CD8-positive, alpha-beta memory T cell (primary cell): Measurements from ENCODE around the gene ST6GALNAC2. TPM values are rescaled to one million over a fixed set of nuclear protein-coding genes. Genes with fewer than 3 reads are reported as not detected.

Experiments
- CTCF ChIA-PET: fragments of 350-600 bp; sonication (Branson Sonifier 250); formaldehyde crosslinking; loops from one replicate; lab custom pipeline; 2021; ENCODE audit warnings: antibody characterized with exemption; lab: Charles Lee
- POLR2A ChIA-PET: fragments of 350-600 bp; sonication (Branson Sonifier 250); formaldehyde crosslinking; loops from one replicate; lab custom pipeline; 2021; ENCODE audit warnings: antibody characterized with exemption; lab: Charles Lee
- DNase-seq, 5 donors: peaks; one replicate each; pipeline versions ENCODE4 v3.0.0 to v3.0.0-alpha.2; 2020 to 2022; ENCODE audit warnings: mixed read lengths in 1 of 5
- H3K27ac ChIP-seq: one replicate; pipeline ENCODE4 v1.7.0; 2013; ENCODE audit warnings: low read depth, mild to moderate bottlenecking, low read length, moderate library complexity
- H3K27me3 ChIP-seq: 2 replicates; pipeline ENCODE4 v1.7.0; 2013; ENCODE audit warnings: low read length, mild to moderate bottlenecking; ENCODE audit not compliant: insufficient read depth, poor library complexity, severe bottlenecking
- H3K36me3 ChIP-seq: 2 replicates; pipeline ENCODE4 v1.7.0; 2013; ENCODE audit warnings: mild to moderate bottlenecking, low read length, moderate library complexity; ENCODE audit not compliant: insufficient read depth
- H3K4me1 ChIP-seq: 2 replicates; pipeline ENCODE4 v1.7.0; 2013; ENCODE audit warnings: mild to moderate bottlenecking, low read length, moderate library complexity; ENCODE audit not compliant: insufficient read depth
- H3K4me3 ChIP-seq: 2 replicates; pipeline ENCODE4 v1.7.0; 2013; ENCODE audit warnings: mild to moderate bottlenecking, low read length
- H3K9me3 ChIP-seq: 2 replicates; pipeline ENCODE4 v1.7.0; 2013; ENCODE audit warnings: mild to moderate bottlenecking, low read length
- H3K27ac Mint-ChIP-seq, 8 donors: one replicate each; pipeline ENCODE4 v1.8.0; 2020 to 2021; ENCODE audit warnings: mixed read lengths in 8 of 8, mild to moderate bottlenecking in 6 of 8, inconsistent platforms in 3 of 8, moderate library complexity in 3 of 8
- H3K27me3 Mint-ChIP-seq, 2 donors: one replicate each; pipeline ENCODE4 v1.8.0; 2020 to 2021; ENCODE audit warnings: mixed read lengths in 2 of 2, mild to moderate bottlenecking in 1 of 2, moderate library complexity in 1 of 2
- H3K36me3 Mint-ChIP-seq, 3 donors: one replicate each; pipeline ENCODE4 v1.8.0; 2020 to 2021; ENCODE audit warnings: mixed read lengths in 3 of 3, inconsistent platforms in 1 of 3, mild to moderate bottlenecking in 1 of 3
- H3K4me1 Mint-ChIP-seq, 3 donors: one replicate each; pipeline ENCODE4 v1.8.0; 2020 to 2021; ENCODE audit warnings: mixed read lengths in 3 of 3, inconsistent platforms in 1 of 3, mild to moderate bottlenecking in 1 of 3
- H3K4me3 Mint-ChIP-seq, 7 donors: one replicate each; pipeline ENCODE4 v1.8.0; 2020 to 2021; ENCODE audit warnings: mixed read lengths in 7 of 7, mild to moderate bottlenecking in 6 of 7, moderate library complexity in 4 of 7, inconsistent platforms in 2 of 7
- H3K9me3 Mint-ChIP-seq, 5 donors: one replicate each; pipeline ENCODE4 v1.8.0; 2020 to 2022; ENCODE audit warnings: mixed read lengths in 5 of 5, mild to moderate bottlenecking in 3 of 5, moderate library complexity in 2 of 5, inconsistent platforms in 1 of 5
- polyA plus RNA-seq: library from polyadenylated mRNA; unstranded; fragments of 300-500 nt; fragmentation: Illumina TruSeq; gene quantifications from one replicate; pipeline ENCODE4 v1.2.3, GENCODE V29; 2021
- total RNA-seq, 2 experiments: library from RNA; stranded (reverse); gene quantifications; one replicate each; pipeline ENCODE4 v1.2.3, GENCODE V29; 2021

Gene ST6GALNAC2
- total and polyA plus RNA-seq, 3 experiments from 2014 or later, result 0.83 to 2.9 (median 1.0) TPM

DNA sequence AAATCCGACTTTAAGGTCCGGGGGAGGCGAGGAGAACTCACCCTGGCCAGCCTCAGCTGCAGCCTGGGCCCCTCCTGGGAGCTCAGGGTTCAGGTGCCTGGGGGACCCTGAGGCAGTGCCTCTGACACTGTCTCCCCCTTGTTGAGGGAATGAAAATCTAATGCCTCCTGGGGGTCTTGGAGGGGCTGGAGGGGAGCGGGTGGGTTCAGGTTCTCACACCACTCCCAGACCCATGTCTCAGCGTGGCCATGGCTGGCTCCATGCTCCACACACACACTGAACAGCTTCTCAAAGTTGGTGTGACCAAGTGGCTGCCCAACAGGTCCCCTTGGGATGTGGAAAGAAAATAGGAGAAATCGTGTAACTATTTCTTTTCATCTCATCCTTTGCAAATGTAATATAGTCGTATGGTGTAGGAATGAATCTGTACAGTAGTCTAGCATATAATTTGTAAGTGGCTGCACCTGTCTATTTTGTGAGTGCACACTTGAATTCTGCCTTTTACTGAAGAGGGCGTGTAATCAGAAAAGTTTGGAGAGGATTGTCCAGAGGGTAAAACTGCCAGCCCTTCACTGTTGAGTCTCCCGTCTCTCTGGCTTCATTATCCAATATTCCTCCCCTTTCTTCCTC is 46.6 kb downstream of the ST6GALNAC2 start:
- Histone ChIP-seq H3K27ac (no peak overlapping the region), H3K4me3 (no peak overlapping the region), H3K36me3 (no peaks in the 10 kb centered on the region), H3K9me3 (no peaks in the 10 kb centered on the region), H3K27me3 (peaks cover 22% of the 10 kb centered on the region), H3K4me1 (no peaks in the 10 kb centered on the region)
- POLR2A ChIA-PET, result no interaction called here
- peaks cover 21 to 35% of the 10 kb centered on the region in 2 donors for H3K27me3 Mint-ChIP-seq
- no peak for DNase-seq
- H3K36me3 Mint-ChIP-seq, result no peaks in the 10 kb centered on the region
- peak overlapping the region in 1 of 8 donors; percentile 54 for H3K27ac Mint-ChIP-seq
- CTCF ChIA-PET, result interaction anchor here (1.2 to 3.4 kb wide), 4 partner anchors 16 to 85 kb away, joined by 3 to 10 read pairs (median 4); no protein-coding TSS in a partner anchor
- no peaks in the 10 kb centered on the region for H3K9me3 Mint-ChIP-seq
- H3K4me1 Mint-ChIP-seq, result peaks cover 1 to 15% (median 6%) of the 10 kb centered on the region in 3 donors
- peak overlapping the region in 5 of 7 donors; percentile 34 to 70 (median 56) for H3K4me3 Mint-ChIP-seq

DNA sequence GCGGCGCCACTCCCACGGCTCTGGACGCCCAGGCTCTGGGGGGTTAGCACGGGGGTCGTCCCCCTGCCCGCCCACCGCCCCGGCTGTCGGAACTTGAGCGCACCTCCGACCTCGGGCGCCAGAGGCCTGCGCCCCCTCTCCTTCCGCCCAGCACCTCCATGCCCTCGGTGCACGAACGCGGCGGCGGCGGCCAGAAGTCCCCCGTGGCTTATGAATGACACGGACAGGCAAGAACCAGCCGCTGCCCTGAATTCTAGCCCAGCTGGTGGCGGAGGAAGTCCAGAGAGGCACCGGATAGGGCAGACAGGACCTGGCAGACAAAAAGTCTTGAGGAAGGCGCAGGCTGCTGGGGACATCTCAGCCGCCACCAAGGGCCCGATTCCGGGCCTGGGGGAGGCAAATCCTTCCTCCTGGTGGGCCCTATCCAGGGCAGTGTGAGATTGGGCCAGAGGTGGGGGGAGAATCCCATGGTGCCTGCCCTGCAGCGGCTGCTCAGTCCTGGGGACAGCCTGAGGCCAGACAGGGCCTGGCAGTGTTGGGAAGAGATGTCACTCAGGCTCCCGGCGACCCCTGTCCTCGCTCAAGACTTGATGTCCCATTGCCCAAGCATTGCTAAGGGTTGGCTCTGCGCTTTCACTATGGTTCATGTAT is 47.3 kb downstream of the ST6GALNAC2 start:
- Mint-ChIP-seq H3K4me3 (peak overlapping the region in 4 of 7 donors; percentile 23 to 69 (median 42)), H3K4me1 (peaks cover 1 to 15% (median 6%) of the 10 kb centered on the region in 3 donors), H3K36me3 (no peaks in the 10 kb centered on the region), H3K27me3 (peaks cover 17 to 30% of the 10 kb centered on the region in 2 donors), H3K9me3 (no peaks in the 10 kb centered on the region), H3K27ac (peak overlapping the region in 1 of 8 donors; percentile 19)
- no peak for DNase-seq
- no peaks in the 10 kb centered on the region for H3K9me3 ChIP-seq
- ChIA-PET CTCF (interaction anchor here (1.3 to 3.4 kb wide), 3 partner anchors 15 to 85 kb away, joined by 3 to 10 read pairs (median 4); no protein-coding TSS in a partner anchor), POLR2A (no interaction called here)
- no peaks in the 10 kb centered on the region for H3K36me3 ChIP-seq
- H3K27ac ChIP-seq, result no peak overlapping the region
- no peaks in the 10 kb centered on the region for H3K4me1 ChIP-seq
- no peak overlapping the region for H3K4me3 ChIP-seq
- peaks cover 22% of the 10 kb centered on the region for H3K27me3 ChIP-seq

DNA sequence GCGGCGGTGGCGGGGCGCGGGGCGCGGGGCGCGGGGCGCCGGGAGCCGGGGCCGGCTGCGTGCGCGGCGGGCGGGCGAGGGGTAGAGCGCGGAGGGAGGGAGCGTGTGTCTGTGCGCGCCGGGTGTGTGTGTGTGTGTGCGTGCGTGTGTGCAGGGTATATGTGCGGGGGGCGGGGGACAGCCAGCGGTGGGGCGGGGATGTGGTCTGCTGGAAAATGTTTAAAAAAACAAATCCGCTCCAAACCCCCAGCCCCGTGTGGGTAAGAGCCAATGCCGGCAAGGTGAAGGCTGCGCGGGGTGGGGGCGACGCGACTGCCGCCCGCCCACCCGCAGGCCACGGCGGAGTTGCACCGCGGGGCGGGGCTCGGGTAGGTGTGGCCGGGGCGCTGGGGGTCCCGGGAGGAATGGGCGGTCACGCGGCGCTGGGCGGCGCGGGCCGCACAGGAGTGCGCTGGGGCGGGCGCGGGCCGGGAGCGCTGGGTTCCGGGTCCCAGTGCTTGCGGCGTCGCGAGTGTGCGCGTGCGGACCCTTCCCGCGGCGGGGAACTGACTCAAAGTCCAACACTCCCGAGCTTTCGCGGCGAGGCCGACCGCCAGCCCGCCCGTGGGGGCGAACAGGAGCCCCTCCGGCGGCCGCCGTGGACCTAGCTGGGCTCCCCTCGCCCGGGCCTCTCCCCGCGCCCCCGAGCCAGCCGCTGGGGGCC is 47.9 kb downstream of the ST6GALNAC2 start, which contains the start of gene CYGB:
TSS of gene CYGB (minus strand) at position 132 of the 703 bp plus-strand sequence. CDS start 167 bp downstream, outside the sequence.
- Mint-ChIP-seq H3K36me3 (no peaks in the 10 kb centered on the region), H3K4me1 (peaks cover 1 to 15% (median 6%) of the 10 kb centered on the region in 3 donors), H3K4me3 (peak within 1 kb of the TSS in 1 of 7 donors; percentile 39), H3K27me3 (peaks cover 17 to 28% of the 10 kb centered on the region in 2 donors), H3K27ac (peak within 1 kb of the TSS in 1 of 8 donors; percentile 19), H3K9me3 (no peaks in the 10 kb centered on the region)
- no peak within 1 kb of the TSS for H3K4me3 ChIP-seq
- ChIA-PET CTCF (interaction anchor here (1.3 to 3.4 kb wide), 2 partner anchors 15 to 86 kb away, joined by 3 to 10 read pairs; no protein-coding TSS in a partner anchor), POLR2A (interaction anchor here (0.6 kb wide), 1 partner anchor 52 kb away, joined by 6 read pairs; no protein-coding TSS in a partner anchor)
- H3K36me3 ChIP-seq, result no peaks in the 10 kb centered on the region
- peak in 1 of 5 donors; percentile 52 for DNase-seq
- no peaks in the 10 kb centered on the region for H3K9me3 ChIP-seq
- peaks cover 22% of the 10 kb centered on the region for H3K27me3 ChIP-seq
- H3K4me1 ChIP-seq, result no peaks in the 10 kb centered on the region
- H3K27ac ChIP-seq, result no peak within 1 kb of the TSS

DNA sequence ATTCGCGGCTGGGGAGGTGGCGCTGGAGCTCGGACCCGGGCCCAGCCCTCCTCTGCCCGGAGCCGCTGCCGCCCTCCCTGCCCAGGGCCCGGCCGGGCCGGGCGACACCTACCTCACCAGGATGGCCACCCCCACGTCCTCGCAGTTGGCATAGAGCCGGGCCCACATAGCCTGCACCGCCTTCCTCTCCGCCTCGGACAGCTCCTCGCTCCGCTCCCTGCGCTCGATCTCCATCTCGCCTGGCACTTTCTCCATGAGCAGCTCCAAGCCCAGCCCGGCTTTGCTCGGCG is 48.4 kb downstream of the ST6GALNAC2 start:
- ChIA-PET POLR2A (interaction anchor here (0.6 kb wide), 1 partner anchor 52 kb away, joined by 6 read pairs; no protein-coding TSS in a partner anchor), CTCF (interaction anchor here (1.4 kb wide), 1 partner anchor 14 kb away, joined by 6 read pairs; no protein-coding TSS in a partner anchor)
- H3K4me1 Mint-ChIP-seq, result peaks cover 1 to 15% (median 6%) of the 10 kb centered on the region in 3 donors
- H3K27me3 Mint-ChIP-seq, result peaks cover 17 to 25% of the 10 kb centered on the region in 2 donors
- no peak for DNase-seq
- no peak overlapping the region for H3K4me3 Mint-ChIP-seq
- H3K4me1 ChIP-seq, result no peaks in the 10 kb centered on the region
- H3K4me3 ChIP-seq, result no peak overlapping the region
- H3K36me3 ChIP-seq, result no peaks in the 10 kb centered on the region
- H3K36me3 Mint-ChIP-seq, result no peaks in the 10 kb centered on the region
- H3K9me3 ChIP-seq, result no peaks in the 10 kb centered on the region
- H3K27me3 ChIP-seq, result peaks cover 22% of the 10 kb centered on the region
- H3K27ac Mint-ChIP-seq, result no peak overlapping the region
- no peaks in the 10 kb centered on the region for H3K9me3 Mint-ChIP-seq
- no peak overlapping the region for H3K27ac ChIP-seq

DNA sequence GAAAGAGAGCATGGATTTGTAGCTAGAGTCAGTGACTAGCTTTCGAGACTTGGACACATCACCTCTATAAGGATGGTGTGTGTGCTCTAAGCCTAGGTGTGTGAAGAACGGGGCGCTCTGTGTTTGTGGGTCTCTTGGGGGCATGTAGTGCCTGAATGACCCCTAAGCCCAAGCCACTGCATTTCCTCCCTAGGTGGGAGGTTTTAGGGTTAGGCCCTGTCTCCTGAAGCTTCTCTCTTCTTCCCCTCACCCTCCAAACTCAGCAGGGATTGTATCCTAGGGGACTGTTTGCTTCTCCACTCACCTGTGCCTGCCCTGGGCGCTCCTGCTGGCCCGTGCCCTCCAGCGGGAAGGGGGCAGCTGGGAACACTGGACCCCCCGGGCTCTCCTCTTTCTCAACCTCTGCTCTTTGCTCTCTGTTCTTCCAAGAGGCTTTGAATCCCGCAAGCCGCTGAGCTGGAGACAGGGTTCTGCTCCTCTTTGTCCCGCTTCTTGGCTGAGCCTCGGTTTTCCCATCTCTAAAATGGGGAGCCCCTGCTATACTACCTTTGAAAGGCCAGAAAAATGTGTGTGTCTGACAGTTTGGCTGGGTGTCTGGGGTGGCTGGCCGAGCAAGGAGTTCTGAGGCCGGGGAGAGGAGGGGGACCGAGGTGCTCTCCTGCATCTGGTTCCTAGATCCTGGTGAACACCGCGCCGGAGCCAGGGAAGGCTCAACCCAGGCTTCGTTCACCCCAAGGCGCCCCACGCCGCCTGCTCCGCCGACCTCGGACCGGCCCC is 49.0 kb downstream of the ST6GALNAC2 start:
- Histone ChIP-seq H3K36me3 (no peaks in the 10 kb centered on the region), H3K9me3 (no peaks in the 10 kb centered on the region), H3K4me1 (no peaks in the 10 kb centered on the region), H3K4me3 (no peak overlapping the region), H3K27ac (no peak overlapping the region), H3K27me3 (peaks cover 22% of the 10 kb centered on the region)
- Mint-ChIP-seq H3K27ac (peak overlapping the region in 1 of 8 donors; percentile 76), H3K36me3 (no peaks in the 10 kb centered on the region), H3K9me3 (no peaks in the 10 kb centered on the region), H3K27me3 (peaks cover 16 to 23% of the 10 kb centered on the region in 2 donors), H3K4me1 (peaks cover 4 to 19% (median 6%) of the 10 kb centered on the region in 3 donors), H3K4me3 (peak overlapping the region in 1 of 7 donors; percentile 39)
- ChIA-PET POLR2A (interaction anchor here (0.6 kb wide), 1 partner anchor 53 kb away, joined by 6 read pairs; no protein-coding TSS in a partner anchor), CTCF (interaction anchor here (0.8 to 1.4 kb wide), 3 partner anchors 10 to 49 kb away, joined by 3 to 6 read pairs (median 3); partner anchors contain the start of gene ST6GALNAC2)
- DNase-seq, result no peak

DNA sequence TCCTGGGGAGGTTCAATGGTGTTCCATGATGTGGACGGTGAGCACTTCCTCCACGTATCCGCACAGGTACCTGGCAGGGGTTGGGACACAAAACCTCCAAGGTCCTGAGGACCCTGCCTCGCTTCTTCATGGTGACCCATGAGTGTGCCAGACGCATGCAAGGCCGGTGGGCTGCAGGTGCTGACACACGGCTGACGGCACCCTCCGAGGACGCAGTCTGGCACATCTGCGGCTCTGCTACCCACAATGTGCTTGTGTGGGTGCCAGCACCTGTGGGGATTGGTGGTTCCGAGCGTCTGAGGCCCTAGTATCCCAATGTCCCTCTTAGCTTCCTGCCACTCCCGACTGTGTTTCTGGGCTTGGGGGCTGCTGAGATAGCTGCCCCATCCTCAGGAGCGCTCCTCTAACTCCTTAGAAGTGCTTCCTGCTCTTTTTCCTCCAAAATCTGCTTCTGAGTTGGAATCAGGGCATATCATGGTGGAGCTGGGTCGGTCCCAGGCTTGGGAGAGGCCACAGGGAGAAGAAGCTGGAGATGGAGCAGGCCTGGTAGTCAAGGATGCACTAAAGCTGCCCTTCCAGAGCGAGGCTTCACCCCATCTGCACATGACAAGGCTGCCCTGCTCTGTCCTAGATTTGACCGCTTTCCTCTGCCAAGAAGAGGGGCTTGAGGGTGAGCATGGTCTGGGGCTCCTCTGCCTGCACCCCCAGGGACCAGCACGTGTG is 49.7 kb downstream of the ST6GALNAC2 start:
- DNase-seq, result no peak
- Mint-ChIP-seq H3K4me3 (no peak overlapping the region), H3K27ac (peak overlapping the region in 1 of 8 donors; percentile 76), H3K36me3 (no peaks in the 10 kb centered on the region), H3K4me1 (peaks cover 4 to 19% (median 6%) of the 10 kb centered on the region in 3 donors), H3K9me3 (no peaks in the 10 kb centered on the region), H3K27me3 (peaks cover 14 to 20% of the 10 kb centered on the region in 2 donors)
- Histone ChIP-seq H3K27me3 (peaks cover 22% of the 10 kb centered on the region), H3K4me1 (no peaks in the 10 kb centered on the region), H3K36me3 (no peaks in the 10 kb centered on the region), H3K27ac (no peak overlapping the region), H3K9me3 (no peaks in the 10 kb centered on the region), H3K4me3 (no peak overlapping the region)
- ChIA-PET POLR2A (no interaction called here), CTCF (interaction anchor here (0.8 to 2.0 kb wide), 4 partner anchors 11 to 50 kb away, joined by 3 to 9 read pairs (median 4); partner anchors contain the start of gene ST6GALNAC2)
